Neural crest cell (in vitro differentiated cells): ENCODE results near the gene HBB. TPM values are rescaled to one million over a fixed set of nuclear protein-coding genes. Genes with fewer than 3 reads are reported as not detected.
A peak's percentile ranks its signal among the peaks of the same experiment; 100 is the strongest.

Experiments
- DNase-seq: peaks from one replicate; pipeline ENCODE4 v3.0.0; 2021; ENCODE audit warnings: low read depth, mixed read lengths, low spot score
- H3K27ac Mint-ChIP-seq: one replicate; pipeline ENCODE4 v1.8.0; 2021; ENCODE audit warnings: mild to moderate bottlenecking, mixed read lengths; ENCODE audit not compliant: unreplicated experiment
- H3K27me3 Mint-ChIP-seq: 2 replicates; pipeline ENCODE4 v1.8.0; 2021; ENCODE audit warnings: low read depth, mild to moderate bottlenecking, mixed read lengths
- H3K36me3 Mint-ChIP-seq: 2 replicates; pipeline ENCODE4 v1.8.0; 2021; ENCODE audit warnings: low read depth, mild to moderate bottlenecking, mixed read lengths
- H3K4me1 Mint-ChIP-seq: 2 replicates; pipeline ENCODE4 v1.8.0; 2021; ENCODE audit warnings: mixed read lengths
- H3K4me3 Mint-ChIP-seq: one replicate; pipeline ENCODE4 v1.8.0; 2021; ENCODE audit warnings: mild to moderate bottlenecking, mixed read lengths
- H3K9me3 Mint-ChIP-seq: 2 replicates; pipeline ENCODE4 v1.8.0; 2021; ENCODE audit warnings: mixed read lengths
- long read RNA-seq: library from polyadenylated mRNA; unstranded; transcript quantifications from one replicate; pipeline ENCODE4 v2.0.0, GENCODE V29; 2020
- total RNA-seq: library from RNA; stranded (reverse); gene quantifications from 2 replicates; pipeline ENCODE4 v1.2.1, GENCODE V29; 2021
- TF ChIP-seq, protein P1 (sequence below): fragments of 200-600 bp; sonication (generic); conservative IDR thresholded peaks from 2 replicates; pipeline ENCODE4 v1.5.0; 2021; ENCODE audit warnings: antibody characterized with exemption, mild to moderate bottlenecking

The HBB gene
- not detected in 2 replicates for total RNA-seq
- long read RNA-seq = 0 reads

- TF ChIP-seq, protein P1, sequence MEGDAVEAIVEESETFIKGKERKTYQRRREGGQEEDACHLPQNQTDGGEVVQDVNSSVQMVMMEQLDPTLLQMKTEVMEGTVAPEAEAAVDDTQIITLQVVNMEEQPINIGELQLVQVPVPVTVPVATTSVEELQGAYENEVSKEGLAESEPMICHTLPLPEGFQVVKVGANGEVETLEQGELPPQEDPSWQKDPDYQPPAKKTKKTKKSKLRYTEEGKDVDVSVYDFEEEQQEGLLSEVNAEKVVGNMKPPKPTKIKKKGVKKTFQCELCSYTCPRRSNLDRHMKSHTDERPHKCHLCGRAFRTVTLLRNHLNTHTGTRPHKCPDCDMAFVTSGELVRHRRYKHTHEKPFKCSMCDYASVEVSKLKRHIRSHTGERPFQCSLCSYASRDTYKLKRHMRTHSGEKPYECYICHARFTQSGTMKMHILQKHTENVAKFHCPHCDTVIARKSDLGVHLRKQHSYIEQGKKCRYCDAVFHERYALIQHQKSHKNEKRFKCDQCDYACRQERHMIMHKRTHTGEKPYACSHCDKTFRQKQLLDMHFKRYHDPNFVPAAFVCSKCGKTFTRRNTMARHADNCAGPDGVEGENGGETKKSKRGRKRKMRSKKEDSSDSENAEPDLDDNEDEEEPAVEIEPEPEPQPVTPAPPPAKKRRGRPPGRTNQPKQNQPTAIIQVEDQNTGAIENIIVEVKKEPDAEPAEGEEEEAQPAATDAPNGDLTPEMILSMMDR = no peak
- H3K36me3 Mint-ChIP-seq = no peaks in the 10 kb centered on the region
- no peak within 1 kb of the TSS for H3K4me3 Mint-ChIP-seq
Observed at GRCh38 chr11:5226732-5227310, at the start of gene HBB. Gene HBB (minus strand): TSS chr11:5227071. CDS start chr11:5227021, 50 bp downstream.

GRCh38 chr11:5275369-5276110 lies 48.7 kb upstream of the HBB start:
- no peaks in the 10 kb centered on the region for H3K27me3 Mint-ChIP-seq
- peaks cover 8% of the 10 kb centered on the region for H3K4me1 Mint-ChIP-seq
- DNase-seq = no peak
- no peaks in the 10 kb centered on the region for H3K9me3 Mint-ChIP-seq
- H3K4me3 Mint-ChIP-seq = no peak overlapping the region
- H3K36me3 Mint-ChIP-seq = no peaks in the 10 kb centered on the region
- H3K27ac Mint-ChIP-seq = no peak overlapping the region
- TF ChIP-seq, protein P1 = no peak

More at GRCh38 chr11:5226732-5227310, at the start of gene HBB:
- Mint-ChIP-seq H3K27me3 (no peaks in the 10 kb centered on the region), H3K27ac (no peak within 1 kb of the TSS), H3K9me3 (no peaks in the 10 kb centered on the region), H3K4me1 (peaks cover 8% of the 10 kb centered on the region)
- no peak for DNase-seq

GRCh38 chr11:5274395-5274794 lies 47.5 kb upstream of the HBB start:
- H3K4me3 Mint-ChIP-seq = no peak overlapping the region
- peaks cover 7% of the 10 kb centered on the region for H3K4me1 Mint-ChIP-seq
- TF ChIP-seq, protein P1 = no peak
- no peaks in the 10 kb centered on the region for H3K27me3 Mint-ChIP-seq
- no peaks in the 10 kb centered on the region for H3K36me3 Mint-ChIP-seq
- peak overlapping the region; percentile 4 for H3K27ac Mint-ChIP-seq
- no peaks in the 10 kb centered on the region for H3K9me3 Mint-ChIP-seq
- DNase-seq = no peak

DNA sequence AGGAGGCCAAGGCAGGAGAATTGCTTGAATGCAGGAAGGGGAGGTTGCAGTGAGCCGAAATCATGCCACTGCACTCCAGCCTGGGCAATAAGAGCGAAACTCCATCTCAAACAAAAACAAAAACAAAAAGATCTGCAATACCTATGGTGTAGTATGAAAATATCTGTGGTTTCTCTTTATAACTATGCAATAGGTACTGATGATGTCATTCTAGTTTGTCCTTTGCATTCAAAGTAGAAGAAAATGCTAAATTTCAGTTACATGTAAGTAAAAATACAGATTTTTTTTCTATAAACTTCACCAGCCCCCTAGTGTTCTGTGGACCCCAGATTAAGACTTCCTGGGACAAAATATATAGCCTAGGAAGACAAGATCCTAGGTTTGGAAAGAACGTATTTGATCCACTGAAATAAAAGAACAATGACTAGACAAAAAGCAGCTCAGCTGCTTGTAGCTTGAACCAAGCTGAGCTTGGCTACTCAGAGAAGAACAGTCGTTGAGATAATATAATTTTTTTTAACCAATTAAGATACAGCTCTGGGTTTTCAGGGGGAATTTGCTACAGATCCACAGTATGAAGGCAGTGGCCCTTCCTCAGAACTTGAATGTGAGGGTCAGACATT lies 45.6 kb upstream of the HBB start:
- no peaks in the 10 kb centered on the region for H3K27me3 Mint-ChIP-seq
- no peak overlapping the region for H3K4me3 Mint-ChIP-seq
- TF ChIP-seq, protein P1 = no peak
- DNase-seq = no peak
- H3K27ac Mint-ChIP-seq = no peak overlapping the region
- H3K4me1 Mint-ChIP-seq = peaks cover 7% of the 10 kb centered on the region
- H3K36me3 Mint-ChIP-seq = no peaks in the 10 kb centered on the region
- no peaks in the 10 kb centered on the region for H3K9me3 Mint-ChIP-seq

- H3K4me3 Mint-ChIP-seq = no peak within 1 kb of the TSS
- no peaks in the 10 kb centered on the region for H3K9me3 Mint-ChIP-seq
- peaks cover under 1% of the 10 kb centered on the region for H3K27me3 Mint-ChIP-seq
- DNase-seq = no peak
- TF ChIP-seq, protein P1 = no peak
- peaks cover 6% of the 10 kb centered on the region for H3K4me1 Mint-ChIP-seq
- no peaks in the 10 kb centered on the region for H3K36me3 Mint-ChIP-seq
- H3K27ac Mint-ChIP-seq = no peak within 1 kb of the TSS
Observed at GRCh38 chr11:5269715-5270147, 42.9 kb upstream of the HBB start, which contains the start of gene HBE1. Gene HBE1 (minus strand): TSS chr11:5269945. CDS start chr11:5269890, 55 bp downstream.
